ENCODE data around the gene SAMD11. TPM values are rescaled to one million over a fixed set of nuclear protein-coding genes. Genes with fewer than 3 reads are reported as not detected.
A peak's percentile ranks its signal among the peaks of the same experiment; 100 is the strongest.

SAMD11 gene
- total RNA-seq, 2 donors from 2014 or later: 5.1 to 7.5 TPM

- intact Hi-C loops (cut with DNase I): no loop called here
- ATAC-seq: no peak
- peak; percentile 15 for DNase-seq
Observed at GRCh38 chr1:915295-916172, 8.2 kb upstream of the SAMD11 start.

- DNase-seq (peak; percentile 25), ATAC-seq (no peak)
- intact Hi-C loops (cut with DNase I): no loop called here
Observed at GRCh38 chr1:916173-917075, 7.3 kb upstream of the SAMD11 start.

- no peak for ATAC-seq
- intact Hi-C loops (cut with DNase I): no loop called here
- no peak for DNase-seq
Observed at GRCh38 chr1:917076-917459, 6.7 kb upstream of the SAMD11 start.

GRCh38 chr1:917466-918091 is 6.1 kb upstream of the SAMD11 start:
- intact Hi-C loops (cut with DNase I): no loop called here
- no peak for ATAC-seq
- DNase-seq: peak; percentile 13

GRCh38 chr1:918353-918752 is 5.4 kb upstream of the SAMD11 start:
- no peak for DNase-seq

GRCh38 chr1:918843-919242 is 4.9 kb upstream of the SAMD11 start:
- intact Hi-C loops (cut with DNase I): no loop called here
- no peak for ATAC-seq
- DNase-seq: no peak

More at GRCh38 chr1:918353-918752, 5.4 kb upstream of the SAMD11 start:
- ATAC-seq: no peak
- intact Hi-C loops (cut with DNase I): no loop called here

- no peak for ATAC-seq
- DNase-seq: no peak
- intact Hi-C loops (cut with DNase I): no loop called here
Observed at GRCh38 chr1:919271-919872, 4.4 kb upstream of the SAMD11 start.

- DNase-seq: no peak
- no peak for ATAC-seq
- intact Hi-C loops (cut with DNase I): no loop called here
Observed at GRCh38 chr1:920010-920409, 3.7 kb upstream of the SAMD11 start.

GRCh38 chr1:920521-920920 is 3.2 kb upstream of the SAMD11 start:
- intact Hi-C loops (cut with DNase I): no loop called here
- ATAC-seq (no peak), DNase-seq (no peak)

- DNase-seq: peak; percentile 75
- peak; percentile 65 to 73 for ATAC-seq
- intact Hi-C loops (cut with DNase I): no loop called here
Observed at GRCh38 chr1:921011-921837, 2.5 kb upstream of the SAMD11 start.

GRCh38 chr1:923991-924655 is 400 bp downstream of the SAMD11 start:
- DNase-seq (no peak), ATAC-seq (no peak)
- intact Hi-C loops (cut with DNase I): no loop called here

GRCh38 chr1:924656-925560 is 1.2 kb downstream of the SAMD11 start:
- intact Hi-C loops (cut with DNase I): no loop called here
- DNase-seq (peak; percentile 64), ATAC-seq (no peak)

- peak; percentile 34 to 48 for ATAC-seq
- peak; percentile 70 for DNase-seq
- intact Hi-C loops (cut with DNase I): no loop called here
Observed at GRCh38 chr1:925561-926421, 2.1 kb downstream of the SAMD11 start.

- DNase-seq (no peak), ATAC-seq (no peak)
- intact Hi-C loops (cut with DNase I): no loop called here
Observed at GRCh38 chr1:927234-927633, 3.5 kb downstream of the SAMD11 start.

GRCh38 chr1:927748-928147 is 4.0 kb downstream of the SAMD11 start:
- no peak for DNase-seq
- intact Hi-C loops (cut with DNase I): no loop called here
- no peak for ATAC-seq
